HepG2 (cell line): ENCODE results near the gene SOX12. TPM values are rescaled to one million over a fixed set of nuclear protein-coding genes. Genes with fewer than 3 reads are reported as not detected.

Source experiments
- CHD2 ChIP-seq: IDR thresholded peaks from 2 replicates; pipeline ENCODE4 v1.6.1; 2011; ENCODE audit warnings: low read depth, low read length, improper control_type of control experiment
- GZF1 ChIP-seq: sonication (generic); formaldehyde crosslinking; IDR thresholded peaks from 2 replicates; pipeline ENCODE4 v1.5.1; 2020; ENCODE audit warnings: mild to moderate bottlenecking, missing genetic modification reagents
- JUND ChIP-seq: sonication (generic); formaldehyde crosslinking; IDR thresholded peaks from 2 replicates; pipeline ENCODE4 v1.8.0; 2022; ENCODE audit warnings: mild to moderate bottlenecking, missing genetic modification reagents
- KLF11 ChIP-seq: IDR thresholded peaks from 2 replicates; pipeline ENCODE4 v1.6.1; 2016; ENCODE audit warnings: missing compliant biosample characterization
- MIER3 ChIP-seq: IDR thresholded peaks from 2 replicates; pipeline ENCODE4 v1.6.1; 2016; ENCODE audit warnings: missing compliant biosample characterization, borderline replicate concordance
- PLSCR1 ChIP-seq: sonication (generic); formaldehyde crosslinking; IDR thresholded peaks from 2 replicates; pipeline ENCODE4 v1.5.0; 2020; ENCODE audit warnings: missing genetic modification reagents, mild to moderate bottlenecking, borderline replicate concordance
- PRPF4 ChIP-seq: fragments of 200-400 bp; formaldehyde crosslinking; IDR thresholded peaks from 2 replicates; pipeline ENCODE4 v1.6.1; 2016; ENCODE audit warnings: low read length, low read depth; ENCODE audit not compliant: poor library complexity, severe bottlenecking
- SSRP1 ChIP-seq: IDR thresholded peaks from 2 replicates; pipeline ENCODE4 v1.6.1; 2016; ENCODE audit warnings: control low read depth
- STAT6 ChIP-seq: sonication (generic); formaldehyde crosslinking; IDR thresholded peaks from 2 replicates; pipeline ENCODE4 v1.4.0; 2020; ENCODE audit warnings: missing genetic modification reagents, mild to moderate bottlenecking, borderline replicate concordance
- YEATS2 ChIP-seq: sonication (generic); formaldehyde crosslinking; IDR thresholded peaks from 2 replicates; pipeline ENCODE4 v1.4.0; 2020; ENCODE audit warnings: missing genetic modification reagents, borderline replicate concordance
- ZNF235 ChIP-seq: sonication (generic); formaldehyde crosslinking; IDR thresholded peaks from 2 replicates; pipeline ENCODE4 v1.8.1; 2023; ENCODE audit warnings: mild to moderate bottlenecking, missing genetic modification reagents, borderline replicate concordance
- ZNF430 ChIP-seq: sonication (generic); formaldehyde crosslinking; IDR thresholded peaks from 2 replicates; pipeline ENCODE4 v1.9.0; 2021; ENCODE audit warnings: mild to moderate bottlenecking, missing genetic modification reagents
- ZNF552 ChIP-seq: sonication (generic); formaldehyde crosslinking; IDR thresholded peaks from 2 replicates; pipeline ENCODE4 v1.9.0; 2022; ENCODE audit warnings: missing genetic modification reagents, mild to moderate bottlenecking, borderline replicate concordance
- ZNF777 ChIP-seq: sonication (generic); formaldehyde crosslinking; IDR thresholded peaks from 2 replicates; pipeline ENCODE4 v1.4.0; 2020; ENCODE audit warnings: missing genetic modification reagents
- ZSCAN25 ChIP-seq: sonication (generic); formaldehyde crosslinking; IDR thresholded peaks from 2 replicates; pipeline ENCODE4 v1.8.0; 2022; ENCODE audit warnings: mild to moderate bottlenecking, missing genetic modification reagents
- polyA plus RNA-seq, 8 experiments: library from polyadenylated mRNA; depleted of rRNA in 3 of 8; stranded (reverse) in 7 of 8; unstranded in 1 of 8; fragments of >200 nt; fragmentation: Illumina TruSeq in 4 of 8; extraction: Trizol in 4 of 8; gene quantifications; 2 replicates each; pipeline versions ENCODE4 v1.2.1 to v1.2.3, GENCODE V29; 2011 to 2016; ENCODE audit warnings: low read depth in 4 of 8, missing spikeins in 1 of 8, mixed read lengths in 1 of 8; ENCODE audit not compliant: insufficient read depth in 1 of 8
- total RNA-seq, 5 experiments: library from RNA; depleted of rRNA; stranded (reverse); fragments of >200 nt; fragmentation: Illumina TruSeq; extraction: Trizol; gene quantifications; 2 replicates each; pipeline ENCODE4 v1.2.3, GENCODE V29; 2016; ENCODE audit warnings: low read depth in 1 of 5
- TF ChIP-seq, protein P1 (sequence below): conservative IDR thresholded peaks from 2 replicates; pipeline ENCODE4 v1.6.1; 2018; ENCODE audit warnings: missing genetic modification reagents
- TF ChIP-seq, protein P2 (sequence below): sonication (generic); formaldehyde crosslinking; IDR thresholded peaks from 2 replicates; pipeline ENCODE4 v1.4.0; 2020; ENCODE audit warnings: mild to moderate bottlenecking, missing genetic modification reagents
- TF ChIP-seq, protein P3 (sequence below): sonication (generic); formaldehyde crosslinking; conservative IDR thresholded peaks from 2 replicates; pipeline ENCODE4 v1.8.0; 2022; ENCODE audit warnings: low read depth, missing genetic modification reagents

SOX12 gene
- total and polyA plus RNA-seq, 2 of the 13 experiments (the other 11 are each of a cell fraction or from before 2014, with no cell fraction given): 10.0 to 18.7 TPM

DNA sequence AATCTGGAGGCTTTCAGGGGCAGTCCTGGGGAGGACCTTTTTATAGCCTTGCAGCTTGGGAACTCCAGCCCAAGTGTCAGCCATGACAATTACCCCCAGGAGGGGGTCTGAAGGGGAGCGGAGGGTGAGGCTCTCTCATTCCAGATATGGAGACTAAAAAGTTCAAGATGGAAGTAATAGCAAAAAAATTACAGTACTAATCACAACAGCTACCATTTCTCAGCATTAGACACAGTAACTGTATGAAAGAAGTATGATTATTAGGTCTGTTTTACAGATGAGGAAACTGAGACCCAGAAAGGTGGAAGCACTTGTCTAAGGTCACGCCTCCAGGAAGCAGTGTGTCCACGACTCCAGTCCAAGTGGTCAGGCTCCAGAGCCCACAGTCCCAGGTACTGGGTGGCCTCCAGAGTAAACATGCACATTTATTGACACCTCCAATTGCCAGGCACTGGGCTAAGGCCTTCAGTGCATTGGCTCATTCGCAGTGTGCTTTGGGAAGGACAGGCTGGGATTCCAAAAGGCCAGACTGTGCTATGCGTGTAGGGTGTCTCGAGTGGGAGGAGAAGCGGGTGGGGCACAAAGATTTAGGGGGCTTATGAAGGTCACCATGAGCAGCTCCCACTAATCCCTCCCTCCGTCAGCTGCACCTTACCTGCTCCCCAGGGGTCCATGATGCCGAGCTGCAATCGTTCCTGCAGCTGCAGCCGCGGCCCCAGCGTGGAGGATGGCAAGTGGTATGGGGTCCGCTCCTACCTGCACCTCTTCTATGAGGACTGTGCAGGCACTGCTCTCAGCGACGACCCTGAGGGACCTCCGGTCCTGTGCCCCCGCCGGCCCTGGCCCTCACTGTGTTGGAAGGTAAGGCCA lies 23.9 kb downstream of the SOX12 start (continued):
- TF ChIP-seq, protein P1, sequence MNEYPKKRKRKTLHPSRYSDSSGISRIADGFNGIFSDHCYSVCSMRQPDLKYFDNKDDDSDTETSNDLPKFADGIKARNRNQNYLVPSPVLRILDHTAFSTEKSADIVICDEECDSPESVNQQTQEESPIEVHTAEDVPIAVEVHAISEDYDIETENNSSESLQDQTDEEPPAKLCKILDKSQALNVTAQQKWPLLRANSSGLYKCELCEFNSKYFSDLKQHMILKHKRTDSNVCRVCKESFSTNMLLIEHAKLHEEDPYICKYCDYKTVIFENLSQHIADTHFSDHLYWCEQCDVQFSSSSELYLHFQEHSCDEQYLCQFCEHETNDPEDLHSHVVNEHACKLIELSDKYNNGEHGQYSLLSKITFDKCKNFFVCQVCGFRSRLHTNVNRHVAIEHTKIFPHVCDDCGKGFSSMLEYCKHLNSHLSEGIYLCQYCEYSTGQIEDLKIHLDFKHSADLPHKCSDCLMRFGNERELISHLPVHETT (CRISPR knock-in tag): no peak
- TF ChIP-seq CHD2 (no peak), ZNF430 (CRISPR knock-in tag) (peak; percentile 55; the same call in 1 of the 2 replicates), SSRP1 (CRISPR knock-in tag) (peak; percentile 46; the same call in 1 of the 2 replicates), JUND (no peak), STAT6 (CRISPR knock-in tag) (no peak), YEATS2 (CRISPR knock-in tag) (no peak; the same call in 1 of the 2 replicates), ZNF552 (CRISPR knock-in tag) (no peak), ZNF235 (CRISPR knock-in tag) (no peak), PLSCR1 (no peak), GZF1 (CRISPR knock-in tag) (no peak), KLF11 (CRISPR knock-in tag) (no peak), PRPF4 (no peak), ZSCAN25 (CRISPR knock-in tag) (no peak), MIER3 (CRISPR knock-in tag) (no peak; the same call in none of the 2 replicates), ZNF777 (CRISPR knock-in tag) (no peak; the same call in 1 of the 2 replicates)
- TF ChIP-seq, protein P2, sequence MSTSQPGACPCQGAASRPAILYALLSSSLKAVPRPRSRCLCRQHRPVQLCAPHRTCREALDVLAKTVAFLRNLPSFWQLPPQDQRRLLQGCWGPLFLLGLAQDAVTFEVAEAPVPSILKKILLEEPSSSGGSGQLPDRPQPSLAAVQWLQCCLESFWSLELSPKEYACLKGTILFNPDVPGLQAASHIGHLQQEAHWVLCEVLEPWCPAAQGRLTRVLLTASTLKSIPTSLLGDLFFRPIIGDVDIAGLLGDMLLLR: no peak
- TF ChIP-seq, protein P3, sequence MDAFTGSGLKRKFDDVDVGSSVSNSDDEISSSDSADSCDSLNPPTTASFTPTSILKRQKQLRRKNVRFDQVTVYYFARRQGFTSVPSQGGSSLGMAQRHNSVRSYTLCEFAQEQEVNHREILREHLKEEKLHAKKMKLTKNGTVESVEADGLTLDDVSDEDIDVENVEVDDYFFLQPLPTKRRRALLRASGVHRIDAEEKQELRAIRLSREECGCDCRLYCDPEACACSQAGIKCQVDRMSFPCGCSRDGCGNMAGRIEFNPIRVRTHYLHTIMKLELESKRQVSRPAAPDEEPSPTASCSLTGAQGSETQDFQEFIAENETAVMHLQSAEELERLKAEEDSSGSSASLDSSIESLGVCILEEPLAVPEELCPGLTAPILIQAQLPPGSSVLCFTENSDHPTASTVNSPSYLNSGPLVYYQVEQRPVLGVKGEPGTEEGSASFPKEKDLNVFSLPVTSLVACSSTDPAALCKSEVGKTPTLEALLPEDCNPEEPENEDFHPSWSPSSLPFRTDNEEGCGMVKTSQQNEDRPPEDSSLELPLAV (CRISPR knock-in tag): no peak
